Astrocyte (in vitro differentiated cells and primary cell): ENCODE data around the gene ZNF221.

Experiments used
- CTCF ChIP-seq: IDR thresholded peaks from 2 replicates; pipeline ENCODE4 v1.5.1; 2011; ENCODE audit warnings: low read depth, mild to moderate bottlenecking, inconsistent platforms, low read length, moderate library complexity; ENCODE audit not compliant: insufficient read depth
- EZH2 ChIP-seq: IDR thresholded peaks from 2 replicates; pipeline ENCODE4 v1.6.1; 2012; ENCODE audit warnings: mild to moderate bottlenecking, low read length, inconsistent platforms; ENCODE audit not compliant: insufficient read depth

- TF ChIP-seq CTCF, result no peak
- no peak for TF ChIP-seq EZH2
Measured at GRCh38 chr19:43910884-43911283, 40.1 kb upstream of the ZNF221 start.
